Body of pancreas (tissue), 4 donors: ENCODE results near the gene KIAA0232.

Source experiments
- POLR2A ChIP-seq, 3 donors: fragments of 450-650 bp; IDR thresholded peaks; one replicate each; pipeline ENCODE4 v1.6.1; 2016; ENCODE audit warnings: antibody characterized with exemption in 3 of 3, mild to moderate bottlenecking in 2 of 3
- TF ChIP-seq, protein P1 (sequence below), 7 experiments: fragments of 450-650 bp in 4 of 7; fragments of 200-600 bp in 3 of 7; sonication (generic) in 3 of 7; IDR thresholded peaks; one replicate each; pipeline ENCODE4 v1.5.1; 2016 to 2019; ENCODE audit warnings: antibody characterized with exemption in 7 of 7

DNA sequence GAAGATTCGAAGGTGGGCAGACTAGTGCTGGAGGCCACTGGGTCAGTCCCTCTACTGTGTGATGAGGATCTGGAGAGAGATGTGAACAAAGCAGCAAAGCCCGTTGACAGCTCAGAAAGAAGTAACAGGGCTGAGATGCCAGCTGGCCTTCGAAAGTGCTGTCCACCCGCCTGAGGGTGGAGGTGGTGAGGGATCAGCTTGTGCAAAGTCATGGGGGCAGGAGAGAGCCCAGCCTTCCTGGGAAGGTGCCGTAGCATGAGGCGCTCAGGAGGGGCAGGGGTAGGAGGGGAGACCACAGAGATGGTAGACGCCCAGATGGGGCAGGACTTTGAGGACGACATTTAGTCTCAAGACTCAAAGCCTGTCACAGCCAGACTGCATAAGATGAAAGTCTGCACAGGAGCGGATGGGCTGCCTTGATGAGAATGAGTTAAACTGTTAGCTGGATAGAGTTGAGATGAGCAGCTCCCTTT, 146.8 kb downstream of the KIAA0232 start:
- TF ChIP-seq, protein P1, sequence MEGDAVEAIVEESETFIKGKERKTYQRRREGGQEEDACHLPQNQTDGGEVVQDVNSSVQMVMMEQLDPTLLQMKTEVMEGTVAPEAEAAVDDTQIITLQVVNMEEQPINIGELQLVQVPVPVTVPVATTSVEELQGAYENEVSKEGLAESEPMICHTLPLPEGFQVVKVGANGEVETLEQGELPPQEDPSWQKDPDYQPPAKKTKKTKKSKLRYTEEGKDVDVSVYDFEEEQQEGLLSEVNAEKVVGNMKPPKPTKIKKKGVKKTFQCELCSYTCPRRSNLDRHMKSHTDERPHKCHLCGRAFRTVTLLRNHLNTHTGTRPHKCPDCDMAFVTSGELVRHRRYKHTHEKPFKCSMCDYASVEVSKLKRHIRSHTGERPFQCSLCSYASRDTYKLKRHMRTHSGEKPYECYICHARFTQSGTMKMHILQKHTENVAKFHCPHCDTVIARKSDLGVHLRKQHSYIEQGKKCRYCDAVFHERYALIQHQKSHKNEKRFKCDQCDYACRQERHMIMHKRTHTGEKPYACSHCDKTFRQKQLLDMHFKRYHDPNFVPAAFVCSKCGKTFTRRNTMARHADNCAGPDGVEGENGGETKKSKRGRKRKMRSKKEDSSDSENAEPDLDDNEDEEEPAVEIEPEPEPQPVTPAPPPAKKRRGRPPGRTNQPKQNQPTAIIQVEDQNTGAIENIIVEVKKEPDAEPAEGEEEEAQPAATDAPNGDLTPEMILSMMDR (IDR thresholded peaks at IDR 0.05): no peak
- no peak for TF ChIP-seq POLR2A (IDR thresholded peaks at IDR 0.05)
